CD4-positive, alpha-beta T cell (primary cell): ENCODE measurements around the gene PCP2. TPM values are rescaled to one million over a fixed set of nuclear protein-coding genes. Genes with fewer than 3 reads are reported as not detected.
A peak's percentile ranks its signal among the peaks of the same experiment; 100 is the strongest.

ENCODE experiments used
- ATAC-seq: fragments of 200-7000 bp; cut with Tn5 transposase; one replicate; pipeline ENCODE4 v1.10.0; 2022; ENCODE audit warnings: mild to moderate bottlenecking; ENCODE audit not compliant: poor library complexity
- CTCF ChIA-PET: fragments of 350-600 bp; sonication (Branson Sonifier 250); formaldehyde crosslinking; loops from one replicate; lab custom pipeline; 2021; ENCODE audit warnings: antibody characterized with exemption, inconsistent platforms; lab: Charles Lee
- POLR2A ChIA-PET: fragments of 350-600 bp; sonication (Branson Sonifier 250); formaldehyde crosslinking; loops from one replicate; lab custom pipeline; 2021; ENCODE audit warnings: antibody characterized with exemption, inconsistent platforms; lab: Charles Lee
- DNase-seq, 14 experiments: peaks; one replicate each; pipeline ENCODE4 v3.0.0-alpha.2; 2013 to 2020; ENCODE audit warnings: mixed read lengths in 2 of 14
- H3K27ac ChIP-seq, 2 donors: one replicate each; pipeline versions ENCODE4 v1.5.1 to v1.7.0; 2013; ENCODE audit warnings: low read length in 2 of 2, low read depth in 1 of 2, mild to moderate bottlenecking in 1 of 2
- H3K27me3 ChIP-seq, 2 experiments: 1 replicate in 1 of 2; 2 replicates in 1 of 2; pipeline versions ENCODE4 v1.6.1 to v1.7.0; 2013; ENCODE audit warnings: low read length in 2 of 2, control low read depth in 1 of 2, mild to moderate bottlenecking in 1 of 2, moderate library complexity in 1 of 2; ENCODE audit not compliant: insufficient read depth in 2 of 2, control insufficient read depth in 1 of 2
- H3K36me3 ChIP-seq: one replicate; pipeline ENCODE4 v1.6.1; 2013; ENCODE audit warnings: low read length, control low read depth; ENCODE audit not compliant: insufficient read depth
- H3K4me1 ChIP-seq: one replicate; pipeline ENCODE4 v1.6.1; 2013; ENCODE audit warnings: low read length, control low read depth; ENCODE audit not compliant: insufficient read depth
- H3K4me3 ChIP-seq: one replicate; pipeline ENCODE4 v1.5.1; 2013; ENCODE audit warnings: mild to moderate bottlenecking, low read length, moderate library complexity
- H3K9me3 ChIP-seq, 2 experiments: 1 replicate in 1 of 2; 2 replicates in 1 of 2; pipeline versions ENCODE4 v1.6.1 to v1.7.0; 2013; ENCODE audit warnings: low read length in 2 of 2, mild to moderate bottlenecking in 2 of 2, control low read depth in 1 of 2, moderate library complexity in 1 of 2; ENCODE audit not compliant: control insufficient read depth in 1 of 2, insufficient read depth in 1 of 2
- H3K27ac Mint-ChIP-seq: one replicate; pipeline ENCODE4 v1.8.0; 2020; ENCODE audit warnings: mixed read lengths
- H3K27me3 Mint-ChIP-seq: one replicate; pipeline ENCODE4 v1.8.0; 2021; ENCODE audit warnings: mixed read lengths
- H3K36me3 Mint-ChIP-seq: one replicate; pipeline ENCODE4 v1.8.0; 2021; ENCODE audit warnings: low read depth, mixed read lengths
- H3K4me1 Mint-ChIP-seq: one replicate; pipeline ENCODE4 v1.8.0; 2021; ENCODE audit warnings: low read depth, mixed read lengths
- H3K4me3 Mint-ChIP-seq: one replicate; pipeline ENCODE4 v1.8.0; 2020; ENCODE audit warnings: mild to moderate bottlenecking, mixed read lengths
- H3K9me3 Mint-ChIP-seq: one replicate; pipeline ENCODE4 v1.8.0; 2020; ENCODE audit warnings: mixed read lengths
- intact Hi-C, 2 experiments: fragments of 100-400 bp; cut with DNase I in 1 of 2; cut with micrococcal nuclease in 1 of 2; formaldehyde crosslinking; loops; one replicate each; pipeline versions ENCODE4 v1.15.1 to v1.9.0; 2023 to 2025; cut with DNase I, micrococcal nuclease
- total RNA-seq, 174 experiments: library from RNA in 2 of 174; stranded (reverse) in 2 of 174; gene quantifications; one replicate each; pipeline ENCODE4 v1.2.3 and lab custom pipeline; 2021 to 2026
- TF ChIP-seq, protein P1 (sequence below): fragments of 200-600 bp; IDR thresholded peaks from one replicate; pipeline ENCODE4 v1.8.0; 2022; ENCODE audit warnings: antibody characterized with exemption, mild to moderate bottlenecking

PCP2 gene
- total RNA-seq, 2 experiments from 2014 or later: 1.9 to 2.1 TPM

DNA sequence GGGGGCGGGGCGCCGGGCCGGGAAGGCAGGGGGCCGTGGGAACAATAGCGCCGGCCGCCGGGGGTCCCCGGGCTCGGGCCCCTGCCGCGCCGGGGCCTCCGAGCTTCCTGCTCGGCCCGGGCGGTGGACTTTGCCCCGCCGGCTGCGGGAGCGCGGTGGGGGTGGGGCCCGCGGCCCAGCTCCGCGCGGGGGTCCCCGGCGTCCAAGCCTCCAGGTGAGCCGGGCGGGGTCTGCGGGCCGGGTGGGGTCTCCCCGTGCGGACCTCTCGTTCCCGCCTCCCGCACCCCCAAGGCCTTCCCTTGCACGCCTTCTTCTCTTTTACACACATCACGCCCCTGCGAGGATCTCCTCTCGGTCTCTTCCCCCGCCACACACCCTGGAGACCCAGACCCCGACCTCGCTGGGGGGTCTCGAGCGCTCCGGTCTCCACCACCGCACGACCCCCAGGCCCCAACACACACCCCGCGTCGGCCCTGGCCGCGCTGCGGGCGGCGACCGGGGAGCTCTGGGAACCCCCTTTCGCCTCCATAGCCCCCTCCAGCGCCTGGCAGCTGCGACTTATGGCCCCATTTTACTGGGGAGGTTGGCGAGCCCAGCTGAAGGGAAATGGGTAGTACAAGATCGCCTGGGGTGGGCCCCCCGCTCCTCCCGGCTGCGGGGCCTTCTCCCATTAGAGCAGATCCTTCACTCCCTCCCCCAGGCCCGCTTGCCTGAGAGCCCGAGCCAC, 37.1 kb downstream of the PCP2 start:
- H3K27me3 ChIP-seq: peaks cover 31 to 32% of the 10 kb centered on the region in 2 experiments
- H3K4me1 ChIP-seq: peaks cover 11% of the 10 kb centered on the region
- ATAC-seq (no peak), DNase-seq (peak in 1 of 14 experiments; percentile 29)
- TF ChIP-seq, protein P1, sequence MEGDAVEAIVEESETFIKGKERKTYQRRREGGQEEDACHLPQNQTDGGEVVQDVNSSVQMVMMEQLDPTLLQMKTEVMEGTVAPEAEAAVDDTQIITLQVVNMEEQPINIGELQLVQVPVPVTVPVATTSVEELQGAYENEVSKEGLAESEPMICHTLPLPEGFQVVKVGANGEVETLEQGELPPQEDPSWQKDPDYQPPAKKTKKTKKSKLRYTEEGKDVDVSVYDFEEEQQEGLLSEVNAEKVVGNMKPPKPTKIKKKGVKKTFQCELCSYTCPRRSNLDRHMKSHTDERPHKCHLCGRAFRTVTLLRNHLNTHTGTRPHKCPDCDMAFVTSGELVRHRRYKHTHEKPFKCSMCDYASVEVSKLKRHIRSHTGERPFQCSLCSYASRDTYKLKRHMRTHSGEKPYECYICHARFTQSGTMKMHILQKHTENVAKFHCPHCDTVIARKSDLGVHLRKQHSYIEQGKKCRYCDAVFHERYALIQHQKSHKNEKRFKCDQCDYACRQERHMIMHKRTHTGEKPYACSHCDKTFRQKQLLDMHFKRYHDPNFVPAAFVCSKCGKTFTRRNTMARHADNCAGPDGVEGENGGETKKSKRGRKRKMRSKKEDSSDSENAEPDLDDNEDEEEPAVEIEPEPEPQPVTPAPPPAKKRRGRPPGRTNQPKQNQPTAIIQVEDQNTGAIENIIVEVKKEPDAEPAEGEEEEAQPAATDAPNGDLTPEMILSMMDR: no peak
- Mint-ChIP-seq H3K9me3 (no peaks in the 10 kb centered on the region), H3K4me3 (peak overlapping the region; percentile 54), H3K36me3 (no peaks in the 10 kb centered on the region), H3K27ac (no peak overlapping the region), H3K27me3 (peaks cover 54% of the 10 kb centered on the region), H3K4me1 (peaks cover 5% of the 10 kb centered on the region)
- no peaks in the 10 kb centered on the region for H3K36me3 ChIP-seq
- H3K4me3 ChIP-seq: peak overlapping the region; percentile 12
- H3K27ac ChIP-seq: no peak overlapping the region
- intact Hi-C loops: no loop called here
- peaks cover 0 to 8% of the 10 kb centered on the region in 2 experiments for H3K9me3 ChIP-seq
- ChIA-PET CTCF (interaction anchor here (1.5 kb wide), 1 partner anchor 28 kb away, joined by 5 read pairs; no protein-coding TSS in a partner anchor), POLR2A (no interaction called here)

DNA sequence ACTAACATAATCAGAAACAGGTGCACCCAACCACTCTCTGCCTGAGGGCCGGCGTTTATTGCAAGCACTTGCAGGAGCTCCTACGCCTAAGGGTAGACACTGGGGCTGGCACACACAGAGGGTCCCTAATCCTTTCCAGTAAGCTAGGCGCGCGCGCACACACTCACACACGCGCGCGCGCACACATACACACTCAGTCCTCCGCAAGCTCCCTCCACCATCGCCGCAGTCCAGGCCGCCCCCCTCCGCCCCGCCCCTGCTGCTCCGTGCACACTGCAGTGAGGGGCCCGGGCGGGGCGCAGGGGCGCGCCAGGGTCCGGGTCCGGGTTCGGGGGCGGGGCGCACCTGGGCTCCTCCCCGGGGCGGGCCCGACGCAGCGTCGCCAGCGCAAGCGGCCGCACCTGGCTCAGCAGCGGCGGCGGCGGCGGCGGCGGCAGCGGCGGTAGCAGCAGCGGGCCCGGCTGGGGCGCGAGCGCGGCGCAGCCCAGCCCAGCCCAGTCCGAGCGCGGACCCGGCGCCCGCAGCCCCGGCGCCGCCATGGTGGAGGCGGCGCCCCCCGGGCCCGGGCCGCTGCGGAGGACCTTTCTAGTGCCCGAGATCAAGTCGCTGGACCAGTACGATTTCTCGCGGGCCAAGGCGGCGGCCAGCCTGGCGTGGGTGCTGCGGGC, 37.9 kb downstream of the PCP2 start, which contains the start of gene CAMSAP3:
TSS of gene CAMSAP3 (plus strand) at position 398 of the 668 bp plus-strand sequence. CDS start at position 538, 140 bp downstream.
- no peak within 1 kb of the TSS for H3K27ac ChIP-seq
- POLR2A ChIA-PET: interaction anchor here (0.7 kb wide), 1 partner anchor 34 kb away, joined by 3 read pairs; the partner anchor contains the start of genes PET100 and XAB2
- Mint-ChIP-seq H3K9me3 (no peaks in the 10 kb centered on the region), H3K27me3 (peaks cover 54% of the 10 kb centered on the region), H3K4me3 (peak within 1 kb of the TSS; percentile 80), H3K36me3 (no peaks in the 10 kb centered on the region), H3K27ac (no peak within 1 kb of the TSS), H3K4me1 (peaks cover 5% of the 10 kb centered on the region)
- H3K4me3 ChIP-seq: peak within 1 kb of the TSS; percentile 26
- intact Hi-C loops: no loop called here
- CTCF ChIA-PET: interaction anchor here (1.5 kb wide), 1 partner anchor 27 kb away, joined by 5 read pairs; no protein-coding TSS in a partner anchor
- H3K27me3 ChIP-seq: peaks cover 31 to 37% of the 10 kb centered on the region in 2 experiments
- peak in 10 of 14 experiments; percentile 16 to 66 (median 29) for DNase-seq
- peaks cover 11% of the 10 kb centered on the region for H3K4me1 ChIP-seq
- TF ChIP-seq, protein P1: no peak
- peak; percentile 76 for ATAC-seq
- no peaks in the 10 kb centered on the region for H3K36me3 ChIP-seq
- H3K9me3 ChIP-seq: peaks cover 0 to 8% of the 10 kb centered on the region in 2 experiments

DNA sequence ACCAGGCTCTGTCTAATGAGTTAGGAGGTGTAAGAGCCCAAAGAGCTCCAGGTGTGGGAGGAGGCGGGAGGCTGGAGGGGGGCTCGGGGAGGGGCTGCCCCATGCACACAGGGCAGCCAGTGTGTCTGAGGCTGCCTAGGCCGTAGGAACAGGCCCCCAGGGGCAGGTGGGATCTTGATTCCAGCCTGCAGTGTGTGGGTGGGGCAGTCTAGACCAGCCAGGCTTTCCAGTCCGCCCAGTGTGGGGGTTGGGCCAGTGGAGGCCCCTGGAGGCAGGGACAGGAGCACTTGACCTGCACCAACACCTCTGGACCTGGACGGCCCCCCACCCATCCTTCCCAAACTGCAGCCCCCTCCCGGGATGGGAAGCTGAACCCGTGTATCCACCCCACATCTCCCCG, 43.3 kb downstream of the PCP2 start:
- no peak overlapping the region for H3K4me3 Mint-ChIP-seq
- Histone ChIP-seq H3K27ac (no peak overlapping the region), H3K4me1 (peaks cover under 1% of the 10 kb centered on the region), H3K4me3 (no peak overlapping the region), H3K9me3 (no peaks in the 10 kb centered on the region), H3K36me3 (no peaks in the 10 kb centered on the region), H3K27me3 (peaks cover 10 to 11% of the 10 kb centered on the region in 2 experiments)
- ChIA-PET POLR2A (no interaction called here), CTCF (no interaction called here)
- peaks cover 25% of the 10 kb centered on the region for H3K27me3 Mint-ChIP-seq
- no peaks in the 10 kb centered on the region for H3K9me3 Mint-ChIP-seq
- H3K36me3 Mint-ChIP-seq: no peaks in the 10 kb centered on the region
- DNase-seq: no peak
- no peak for ATAC-seq
- intact Hi-C loops: no loop called here
- no peak overlapping the region for H3K27ac Mint-ChIP-seq
- peaks cover 3% of the 10 kb centered on the region for H3K4me1 Mint-ChIP-seq
- TF ChIP-seq, protein P1: no peak
